Endodermal cell (in vitro differentiated cells): ENCODE results near the gene HTR2C. TPM values are rescaled to one million over a fixed set of nuclear protein-coding genes. Genes with fewer than 3 reads are reported as not detected.

Source experiments
- DNase-seq: peaks from one replicate; pipeline ENCODE4 v3.0.0-alpha.2; 2017
- H3K27ac ChIP-seq: 2 replicates; pipeline ENCODE4 v1.5.1; 2013; ENCODE audit warnings: mild to moderate bottlenecking, low read depth, low read length, moderate library complexity
- H3K27me3 ChIP-seq: 2 replicates; pipeline ENCODE4 v1.6.1; 2013; ENCODE audit warnings: mild to moderate bottlenecking, low read length, moderate library complexity; ENCODE audit not compliant: insufficient read depth, control insufficient read depth, poor library complexity, severe bottlenecking
- H3K36me3 ChIP-seq: 2 replicates; pipeline ENCODE4 v1.7.0; 2013; ENCODE audit warnings: mild to moderate bottlenecking, low read length, moderate library complexity; ENCODE audit not compliant: control insufficient read depth, insufficient read depth
- H3K4me1 ChIP-seq: one replicate; pipeline ENCODE4 v1.7.0; 2013; ENCODE audit warnings: low read length; ENCODE audit not compliant: control insufficient read depth, insufficient read depth
- H3K4me3 ChIP-seq: 2 replicates; pipeline ENCODE4 v1.5.1; 2013; ENCODE audit warnings: mild to moderate bottlenecking, low read length, moderate library complexity
- H3K9ac ChIP-seq: 2 replicates; pipeline ENCODE4 v1.6.1; 2013; ENCODE audit warnings: mild to moderate bottlenecking, low read length, moderate library complexity; ENCODE audit not compliant: poor library complexity, severe bottlenecking; ENCODE audit errors: extremely low read depth
- H3K9me3 ChIP-seq: 2 replicates; pipeline ENCODE4 v1.6.1; 2013; ENCODE audit warnings: mild to moderate bottlenecking, low read length, moderate library complexity; ENCODE audit not compliant: control insufficient read depth
- H3K27ac Mint-ChIP-seq: 2 replicates; pipeline ENCODE4 v1.8.0; 2020; ENCODE audit warnings: mixed read lengths
- H3K27me3 Mint-ChIP-seq: 2 replicates; pipeline ENCODE4 v1.8.0; 2021; ENCODE audit warnings: mild to moderate bottlenecking, mixed read lengths; ENCODE audit not compliant: insufficient read depth
- H3K36me3 Mint-ChIP-seq: 2 replicates; pipeline ENCODE4 v1.8.0; 2020; ENCODE audit warnings: low read depth, mixed read lengths
- H3K4me1 Mint-ChIP-seq: 2 replicates; pipeline ENCODE4 v1.8.0; 2020; ENCODE audit warnings: mixed read lengths
- H3K4me3 Mint-ChIP-seq: 2 replicates; pipeline ENCODE4 v1.8.0; 2020; ENCODE audit warnings: mild to moderate bottlenecking, moderate library complexity, mixed read lengths
- H3K9me3 Mint-ChIP-seq: 2 replicates; pipeline ENCODE4 v1.8.0; 2020; ENCODE audit warnings: mild to moderate bottlenecking, mixed read lengths
- WGBS, 2 experiments: methylation state at CpG; one replicate each; pipeline versions ENCODE4 v1.1.5 to v1.1.7; 2013; ENCODE audit warnings: missing lambda C conversion rate in 2 of 2, mixed read lengths in 1 of 2; ENCODE audit not compliant: insufficient coverage in 1 of 2, insufficient read length in 1 of 2; 5-methylcytosine and 5-hydroxymethylcytosine counted together
- total RNA-seq, 2 donors: library from RNA; stranded (reverse); fragmentation: NEBNext Ultra II Directional in 1 of 2; extraction: Animal tissue kit (Norgen Biotek cat#: 25700) in 1 of 2; gene quantifications; 2 replicates in 1 of 2; 3 replicates in 1 of 2; pipeline ENCODE4 v1.2.1, GENCODE V29; 2021
- TF ChIP-seq, protein P1 (sequence below): fragments of 200-600 bp; sonication (generic); conservative IDR thresholded peaks from 2 replicates; pipeline ENCODE4 v1.5.0; 2021; ENCODE audit warnings: antibody characterized with exemption, mild to moderate bottlenecking

The HTR2C gene
- total RNA-seq, 2 donors from 2014 or later, result 0.90 TPM; not detected in 1

DNA sequence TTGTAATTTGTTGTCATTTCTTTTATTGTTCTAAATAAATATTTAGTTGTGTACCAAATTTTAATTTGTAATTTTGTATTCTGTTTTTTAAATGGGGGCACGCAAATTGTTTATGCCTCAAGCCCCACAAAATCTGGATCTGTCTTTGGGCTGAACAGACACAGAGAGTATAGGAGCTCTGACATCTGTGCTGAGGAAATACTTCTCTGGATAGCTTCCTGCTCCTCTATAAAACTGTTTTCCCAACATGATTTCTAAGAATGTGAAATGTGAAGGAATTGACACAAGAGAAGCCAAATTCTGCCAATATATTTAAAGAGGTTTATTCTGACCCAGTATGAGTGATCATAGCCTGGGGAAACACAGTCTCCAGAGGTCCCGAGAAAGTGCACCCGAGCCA is 340.5 kb downstream of the HTR2C start:
- Histone ChIP-seq H3K4me1 (no peaks in the 10 kb centered on the region), H3K4me3 (no peak overlapping the region), H3K27me3 (no peaks in the 10 kb centered on the region), H3K36me3 (no peaks in the 10 kb centered on the region), H3K27ac (no peak overlapping the region), H3K9ac (no peak overlapping the region), H3K9me3 (peaks cover 14% of the 10 kb centered on the region)
- DNase-seq, result no peak
- peaks cover 29% of the 10 kb centered on the region for H3K9me3 Mint-ChIP-seq
- no peak overlapping the region for H3K4me3 Mint-ChIP-seq
- H3K27ac Mint-ChIP-seq, result peak overlapping the region; percentile 77
- TF ChIP-seq, protein P1, sequence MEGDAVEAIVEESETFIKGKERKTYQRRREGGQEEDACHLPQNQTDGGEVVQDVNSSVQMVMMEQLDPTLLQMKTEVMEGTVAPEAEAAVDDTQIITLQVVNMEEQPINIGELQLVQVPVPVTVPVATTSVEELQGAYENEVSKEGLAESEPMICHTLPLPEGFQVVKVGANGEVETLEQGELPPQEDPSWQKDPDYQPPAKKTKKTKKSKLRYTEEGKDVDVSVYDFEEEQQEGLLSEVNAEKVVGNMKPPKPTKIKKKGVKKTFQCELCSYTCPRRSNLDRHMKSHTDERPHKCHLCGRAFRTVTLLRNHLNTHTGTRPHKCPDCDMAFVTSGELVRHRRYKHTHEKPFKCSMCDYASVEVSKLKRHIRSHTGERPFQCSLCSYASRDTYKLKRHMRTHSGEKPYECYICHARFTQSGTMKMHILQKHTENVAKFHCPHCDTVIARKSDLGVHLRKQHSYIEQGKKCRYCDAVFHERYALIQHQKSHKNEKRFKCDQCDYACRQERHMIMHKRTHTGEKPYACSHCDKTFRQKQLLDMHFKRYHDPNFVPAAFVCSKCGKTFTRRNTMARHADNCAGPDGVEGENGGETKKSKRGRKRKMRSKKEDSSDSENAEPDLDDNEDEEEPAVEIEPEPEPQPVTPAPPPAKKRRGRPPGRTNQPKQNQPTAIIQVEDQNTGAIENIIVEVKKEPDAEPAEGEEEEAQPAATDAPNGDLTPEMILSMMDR, result no peak
- H3K27me3 Mint-ChIP-seq, result no peaks in the 10 kb centered on the region
- H3K4me1 Mint-ChIP-seq, result peaks cover 15% of the 10 kb centered on the region
- peaks cover 7% of the 10 kb centered on the region for H3K36me3 Mint-ChIP-seq
- WGBS, 2 experiments, result 92% methylated on average over 3 of the region's 3 CpGs; no CpG with 5 or more reads in 1 of the 2 experiments

DNA sequence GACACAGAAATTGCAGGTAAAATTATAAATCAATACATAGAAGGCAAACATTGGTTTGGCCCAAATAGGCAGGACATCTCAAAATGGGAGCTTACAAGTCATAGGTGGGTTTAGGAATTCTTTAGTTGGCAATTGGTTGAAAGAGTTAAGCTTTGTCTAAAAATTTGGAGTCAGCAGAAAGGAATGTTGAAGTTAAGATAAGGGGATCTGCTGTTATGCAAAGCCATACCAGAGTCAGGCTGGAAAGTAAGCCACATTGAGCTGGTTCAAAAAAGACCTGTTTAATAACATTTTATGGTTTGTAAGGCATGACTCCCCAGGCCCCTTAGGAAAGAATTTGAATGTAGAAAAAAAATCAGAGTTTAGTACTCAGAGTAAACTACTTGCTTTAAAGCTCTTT is 341.0 kb downstream of the HTR2C start:
- Mint-ChIP-seq H3K36me3 (peaks cover 7% of the 10 kb centered on the region), H3K4me3 (no peak overlapping the region)

DNA sequence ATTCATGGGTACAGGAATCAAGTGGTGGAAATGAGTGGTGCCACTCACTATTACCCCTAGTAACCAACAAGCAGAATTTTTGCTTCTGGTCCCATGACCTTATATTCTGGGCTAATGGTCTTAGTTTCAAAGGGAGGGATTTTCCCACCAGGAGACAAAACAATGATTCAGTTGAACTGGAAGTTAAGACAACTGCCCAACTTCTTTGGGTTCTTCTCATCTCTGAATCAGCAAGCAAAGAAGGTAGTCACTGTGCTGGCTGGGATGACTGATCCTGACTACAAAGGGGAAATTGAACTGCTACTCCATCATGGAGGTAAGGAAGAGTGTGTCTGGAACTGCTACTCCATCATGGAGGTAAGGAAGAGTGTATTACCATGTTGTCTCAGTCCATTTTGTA is 346.3 kb downstream of the HTR2C start:
- H3K27ac Mint-ChIP-seq, result no peak overlapping the region
- Histone ChIP-seq H3K27me3 (no peaks in the 10 kb centered on the region), H3K9me3 (peaks cover 26% of the 10 kb centered on the region), H3K4me3 (no peak overlapping the region), H3K36me3 (no peaks in the 10 kb centered on the region), H3K4me1 (no peaks in the 10 kb centered on the region), H3K27ac (no peak overlapping the region), H3K9ac (no peak overlapping the region)
- H3K9me3 Mint-ChIP-seq, result peaks cover 78% of the 10 kb centered on the region
- no peak for DNase-seq
- H3K27me3 Mint-ChIP-seq, result peaks cover 4% of the 10 kb centered on the region
- H3K4me1 Mint-ChIP-seq, result peaks cover 7% of the 10 kb centered on the region
- H3K4me3 Mint-ChIP-seq, result no peak overlapping the region
- peaks cover 18% of the 10 kb centered on the region for H3K36me3 Mint-ChIP-seq
- TF ChIP-seq, protein P1, result no peak

More for the DNA sequence above, 341.0 kb downstream of the HTR2C start:
- peaks cover 15% of the 10 kb centered on the region for H3K4me1 Mint-ChIP-seq
- no peaks in the 10 kb centered on the region for H3K36me3 ChIP-seq
- H3K9ac ChIP-seq, result no peak overlapping the region
- H3K4me1 ChIP-seq, result no peaks in the 10 kb centered on the region
- no peaks in the 10 kb centered on the region for H3K27me3 ChIP-seq
- peaks cover 15% of the 10 kb centered on the region for H3K9me3 ChIP-seq
- TF ChIP-seq, protein P1, result no peak
- no peak overlapping the region for H3K4me3 ChIP-seq
- peak overlapping the region; percentile 77 for H3K27ac Mint-ChIP-seq
- DNase-seq, result no peak
- H3K27ac ChIP-seq, result no peak overlapping the region
- no peaks in the 10 kb centered on the region for H3K27me3 Mint-ChIP-seq
- H3K9me3 Mint-ChIP-seq, result peaks cover 29% of the 10 kb centered on the region
